Endothelial cell of umbilical vein (primary cell): ENCODE measurements around the gene STPG3. TPM values are rescaled to one million over a fixed set of nuclear protein-coding genes. Genes with fewer than 3 reads are reported as not detected.

Source experiments
- BruUV-seq: library from RNA; stranded (reverse); fragments of 400-500 nt; replicated peaks from 2 replicates; lab custom pipeline; 2021; lab: Mats Ljungman, UMichigan
- CTCF ChIA-PET: fragments of 300-600, 350-600 bp; sonication (Branson Sonifier 250); formaldehyde crosslinking; loops from one replicate; lab custom pipeline; 2021; ENCODE audit warnings: antibody characterized with exemption, inconsistent platforms; lab: Charles Lee
- POLR2A ChIA-PET: fragments of 300-600, 350-600 bp; sonication (Branson Sonifier 250); formaldehyde crosslinking; loops from one replicate; lab custom pipeline; 2021; ENCODE audit warnings: antibody characterized with exemption, inconsistent platforms; lab: Charles Lee
- DNase-seq: peaks from one replicate; pipeline ENCODE4 v3.0.0-alpha.2; 2011; ENCODE audit warnings: low read depth, low spot score
- FAIRE-seq: peaks from 2 replicates; lab custom pipeline; 2011; peaks lifted over from hg19 to GRCh38; lab: Jason Lieb, UNC
- H2AFZ ChIP-seq: 2 replicates; pipeline ENCODE4 v1.6.0; 2012; ENCODE audit warnings: low read depth, low read length, control low read depth, inconsistent platforms
- H3K27ac ChIP-seq: 2 replicates; pipeline ENCODE4 v1.5.1; 2011; ENCODE audit warnings: low read depth, mild to moderate bottlenecking, control low read depth, low read length, moderate library complexity; ENCODE audit not compliant: insufficient read depth
- H3K27me3 ChIP-seq, 2 experiments: 2 replicates each; pipeline versions ENCODE4 v1.6.0 to v1.6.1; 2011; ENCODE audit warnings: low read length in 2 of 2, mixed read lengths in 1 of 2; ENCODE audit not compliant: control insufficient read depth in 2 of 2, insufficient read depth in 2 of 2
- H3K36me3 ChIP-seq, 2 experiments: 2 replicates in 1 of 2; 3 replicates in 1 of 2; pipeline ENCODE4 v1.5.1; 2011; ENCODE audit warnings: low read length in 2 of 2, mild to moderate bottlenecking in 1 of 2, moderate library complexity in 1 of 2; ENCODE audit not compliant: control insufficient read depth in 2 of 2, insufficient read depth in 2 of 2; ENCODE audit errors: extremely low read depth in 1 of 2
- H3K4me1 ChIP-seq: 3 replicates; pipeline ENCODE4 v1.5.1; 2011; ENCODE audit warnings: mild to moderate bottlenecking, low read length; ENCODE audit not compliant: control insufficient read depth, insufficient read depth; ENCODE audit errors: extremely low read depth
- H3K4me2 ChIP-seq: 2 replicates; pipeline ENCODE4 v1.6.1; 2011; ENCODE audit warnings: low read length, control low read depth, mixed read lengths; ENCODE audit not compliant: insufficient read depth
- H3K4me3 ChIP-seq, 3 experiments: fragments of 200-600 bp in 1 of 3; sonication (generic), shearing (Covaris generic) in 1 of 3; replicated peaks in 1 of 3; 2 replicates each; pipeline ENCODE4 v1.5.1; 2011 to 2016; ENCODE audit warnings: control low read depth in 3 of 3, low read length in 3 of 3, mild to moderate bottlenecking in 2 of 3, inconsistent platforms in 1 of 3, low read depth in 1 of 3, moderate library complexity in 1 of 3; ENCODE audit not compliant: insufficient read depth in 1 of 3
- H3K79me2 ChIP-seq: 2 replicates; pipeline ENCODE4 v1.6.0; 2012; ENCODE audit warnings: low read length, inconsistent platforms; ENCODE audit not compliant: control insufficient read depth, insufficient read depth
- H3K9ac ChIP-seq: replicated peaks from 2 replicates; pipeline ENCODE3; 2011; ENCODE audit warnings: low read length, control low read depth; ENCODE audit not compliant: insufficient read depth; ENCODE audit errors: extremely low read depth
- H3K9me1 ChIP-seq: replicated peaks from 3 replicates; pipeline ENCODE4 v1.6.0; 2011; ENCODE audit warnings: mild to moderate bottlenecking, low read length; ENCODE audit not compliant: control insufficient read depth, insufficient read depth; ENCODE audit errors: extremely low read depth
- H3K9me3 ChIP-seq: replicated peaks from 2 replicates; pipeline ENCODE4 v1.5.1; 2012; ENCODE audit warnings: low read length, inconsistent platforms; ENCODE audit not compliant: control insufficient read depth, insufficient read depth
- H4K20me1 ChIP-seq: replicated peaks from 2 replicates; pipeline ENCODE3; 2011; ENCODE audit warnings: mild to moderate bottlenecking, low read length; ENCODE audit not compliant: control insufficient read depth, insufficient read depth; ENCODE audit errors: extremely low read depth
- EZH2 ChIP-seq: IDR thresholded peaks from 2 replicates; pipeline ENCODE4 v1.6.1; 2012; ENCODE audit warnings: borderline replicate concordance, low read depth, mild to moderate bottlenecking, moderate library complexity, low read length, inconsistent platforms; ENCODE audit not compliant: severe bottlenecking
- FOS ChIP-seq: IDR thresholded peaks from 2 replicates; pipeline ENCODE4 v1.6.1; 2011; ENCODE audit warnings: mild to moderate bottlenecking, low read length, moderate library complexity, borderline replicate concordance; ENCODE audit not compliant: insufficient read depth
- GATA2 ChIP-seq: IDR thresholded peaks from 2 replicates; pipeline ENCODE4 v1.7.0; 2011; ENCODE audit warnings: low read depth, mild to moderate bottlenecking, moderate library complexity, mixed read lengths, low read length; ENCODE audit not compliant: insufficient read length, insufficient read depth
- JUN ChIP-seq: IDR thresholded peaks from 2 replicates; pipeline ENCODE4 v1.6.1; 2011; ENCODE audit warnings: borderline replicate concordance, low read depth; ENCODE audit not compliant: insufficient read length, insufficient read depth
- MYC ChIP-seq: IDR thresholded peaks from one replicate; pipeline ENCODE4 v1.6.1; 2011; ENCODE audit warnings: mild to moderate bottlenecking, low read depth, low read length
- POLR2A ChIP-seq: IDR thresholded peaks from 2 replicates; pipeline ENCODE4 v1.6.1; 2012; ENCODE audit warnings: low read depth, mild to moderate bottlenecking, control low read depth, low read length
- POLR2AphosphoS5 ChIP-seq: IDR thresholded peaks from 2 replicates; pipeline ENCODE4 v1.6.1; 2012; ENCODE audit warnings: low read depth, mild to moderate bottlenecking, control low read depth, low read length, moderate library complexity; ENCODE audit not compliant: insufficient read depth
- dilution Hi-C: fragments of 300-500 bp; cut with MboI; formaldehyde crosslinking; loops from one replicate; pipeline ENCODE4 v1.15.0; 2019; ENCODE audit warnings: low sequenced_read_pairs; ENCODE audit not compliant: extremely low pct_ligation_motif_present
- intact Hi-C: fragments of 100-400 bp; cut with micrococcal nuclease; formaldehyde crosslinking; loops from one replicate; pipeline ENCODE4 v1.10.0; 2022
- polyA plus RNA-seq, 4 experiments: library from polyadenylated mRNA; depleted of rRNA in 3 of 4; stranded (reverse) in 3 of 4; unstranded in 1 of 4; fragments of >200 nt; gene quantifications; 2 replicates each; pipeline versions ENCODE4 v1.2.1 to v1.2.3, GENCODE V29; 2011 to 2012; ENCODE audit warnings: missing spikeins in 1 of 4
- total RNA-seq: library from RNA; stranded (reverse); gene quantifications from 2 replicates; pipeline ENCODE4 v1.2.3, GENCODE V29; 2021
- TF ChIP-seq, protein P1 (sequence below), 2 donors: IDR thresholded peaks; 1 replicate in 1 of 2; 2 replicates in 1 of 2; pipeline ENCODE4 v1.5.1; 2011; ENCODE audit warnings: low read length in 2 of 2, mild to moderate bottlenecking in 2 of 2, moderate library complexity in 2 of 2, control low read depth in 1 of 2, inconsistent platforms in 1 of 2, low read depth in 1 of 2; ENCODE audit not compliant: insufficient read depth in 1 of 2; ENCODE audit errors: extremely low read depth in 1 of 2
- TF ChIP-seq, protein P2 (sequence below): IDR thresholded peaks from 2 replicates; pipeline ENCODE4 v1.6.1; 2011; ENCODE audit not compliant: insufficient read depth, insufficient read length

Gene STPG3
- total and polyA plus RNA-seq, 2 donors (not counting 3 experiments of a cell fraction or from before 2014, with no cell fraction given), result not detected

DNA sequence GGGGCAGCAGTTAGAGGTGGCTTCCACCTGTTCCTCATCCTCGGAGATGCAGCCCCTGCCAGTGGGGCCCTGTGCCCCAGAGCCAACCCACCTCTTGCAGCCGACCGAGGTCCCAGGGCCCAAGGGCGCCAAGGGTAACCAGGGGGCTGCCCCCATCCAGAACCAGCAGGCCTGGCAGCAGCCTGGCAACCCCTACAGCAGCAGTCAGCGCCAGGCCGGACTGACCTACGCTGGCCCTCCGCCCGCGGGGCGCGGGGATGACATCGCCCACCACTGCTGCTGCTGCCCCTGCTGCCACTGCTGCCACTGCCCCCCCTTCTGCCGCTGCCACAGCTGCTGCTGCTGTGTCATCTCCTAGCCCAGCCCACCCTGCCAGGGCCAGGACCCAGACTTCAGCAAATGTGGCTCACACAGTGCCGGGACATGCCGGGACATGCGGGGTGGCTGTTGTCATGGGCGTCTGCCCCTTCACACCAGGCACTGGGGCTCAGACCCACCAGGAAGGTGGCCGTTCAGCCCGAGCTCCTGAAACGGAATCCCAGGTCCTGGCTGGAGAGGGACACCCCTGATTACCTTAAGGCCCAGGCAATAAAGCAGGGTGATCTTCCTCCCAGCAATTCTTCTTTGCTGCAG lies 25.3 kb upstream of the STPG3 start:
- H3K9me1 ChIP-seq, result no peaks in the 10 kb centered on the region
- DNase-seq, result no peak
- H3K4me1 ChIP-seq, result peaks cover 12% of the 10 kb centered on the region
- no peak for TF ChIP-seq JUN
- TF ChIP-seq, protein P1, sequence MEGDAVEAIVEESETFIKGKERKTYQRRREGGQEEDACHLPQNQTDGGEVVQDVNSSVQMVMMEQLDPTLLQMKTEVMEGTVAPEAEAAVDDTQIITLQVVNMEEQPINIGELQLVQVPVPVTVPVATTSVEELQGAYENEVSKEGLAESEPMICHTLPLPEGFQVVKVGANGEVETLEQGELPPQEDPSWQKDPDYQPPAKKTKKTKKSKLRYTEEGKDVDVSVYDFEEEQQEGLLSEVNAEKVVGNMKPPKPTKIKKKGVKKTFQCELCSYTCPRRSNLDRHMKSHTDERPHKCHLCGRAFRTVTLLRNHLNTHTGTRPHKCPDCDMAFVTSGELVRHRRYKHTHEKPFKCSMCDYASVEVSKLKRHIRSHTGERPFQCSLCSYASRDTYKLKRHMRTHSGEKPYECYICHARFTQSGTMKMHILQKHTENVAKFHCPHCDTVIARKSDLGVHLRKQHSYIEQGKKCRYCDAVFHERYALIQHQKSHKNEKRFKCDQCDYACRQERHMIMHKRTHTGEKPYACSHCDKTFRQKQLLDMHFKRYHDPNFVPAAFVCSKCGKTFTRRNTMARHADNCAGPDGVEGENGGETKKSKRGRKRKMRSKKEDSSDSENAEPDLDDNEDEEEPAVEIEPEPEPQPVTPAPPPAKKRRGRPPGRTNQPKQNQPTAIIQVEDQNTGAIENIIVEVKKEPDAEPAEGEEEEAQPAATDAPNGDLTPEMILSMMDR (IDR thresholded peaks at IDR 0.05; ENCODE audit: extremely low read depth in 1 of 2, insufficient read depth in 1 of 2, low read depth in 1 of 2, low read length in 2 of 2), result no peak
- TF ChIP-seq, protein P2, sequence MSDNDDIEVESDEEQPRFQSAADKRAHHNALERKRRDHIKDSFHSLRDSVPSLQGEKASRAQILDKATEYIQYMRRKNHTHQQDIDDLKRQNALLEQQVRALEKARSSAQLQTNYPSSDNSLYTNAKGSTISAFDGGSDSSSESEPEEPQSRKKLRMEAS, result no peak
- TF ChIP-seq POLR2A, result no peak
- TF ChIP-seq EZH2, result no peak
- TF ChIP-seq FOS, result no peak
- no peak for TF ChIP-seq POLR2AphosphoS5
- no peak for TF ChIP-seq GATA2
- TF ChIP-seq MYC, result no peak
- no peaks in the 10 kb centered on the region for H3K9me3 ChIP-seq
- FAIRE-seq, result no peak
- no peaks in the 10 kb centered on the region for H4K20me1 ChIP-seq
- H2AFZ ChIP-seq, result no peak overlapping the region
- H3K9ac ChIP-seq, result no peak overlapping the region
- no TSS peak for BruUV-seq
- no peak overlapping the region for H3K4me3 ChIP-seq
- no peak overlapping the region for H3K27ac ChIP-seq
- dilution Hi-C loops, result no loop called here
- no peaks in the 10 kb centered on the region for H3K27me3 ChIP-seq
- ChIA-PET CTCF (interaction anchor here (0.6 to 6.3 kb wide), 8 partner anchors 11 to 196 kb away, joined by 3 to 63 read pairs (median 12); partner anchors contain the start of genes ANAPC2, NPDC1 and SSNA1), POLR2A (no interaction called here)
- H3K4me2 ChIP-seq, result no peak overlapping the region
- intact Hi-C loops, result loop anchor here (2.0 kb wide), 1 partner anchor 49 kb away; no protein-coding TSS in a partner anchor
- H3K36me3 ChIP-seq, result no peaks in the 10 kb centered on the region
- no peaks in the 10 kb centered on the region for H3K79me2 ChIP-seq
